C4-2B (cell line): ENCODE data around the gene MSN.
"Not testable (repeated sequence)": the region's sequence is repeated elsewhere in the genome, so short reads cannot be mapped to it uniquely, and the experiment has no call there.

Experiments
- H3K27ac ChIP-seq: fragments of 450-650 bp; 2 replicates; pipeline ENCODE4 v1.5.1; 2017
- CTCF ChIP-seq: fragments of 450-650 bp; conservative IDR thresholded peaks from 2 replicates; pipeline ENCODE4 v1.5.1; 2017; ENCODE audit warnings: mild to moderate bottlenecking
- ZFX ChIP-seq: fragments of 450-650 bp; IDR thresholded peaks from 2 replicates; pipeline ENCODE4 v1.6.1; 2017

The MSN gene

GRCh38 chrX:65752294-65752693, 84.8 kb downstream of the MSN start:
- TF ChIP-seq ZFX (no peak), CTCF (no peak)
- H3K27ac ChIP-seq: no peak overlapping the region

GRCh38 chrX:65755786-65756185, 88.3 kb downstream of the MSN start:
- TF ChIP-seq CTCF (no peak), ZFX (no peak)
- no peak overlapping the region for H3K27ac ChIP-seq

GRCh38 chrX:65757943-65758342, 90.5 kb downstream of the MSN start:
- H3K27ac ChIP-seq: no peak overlapping the region
- TF ChIP-seq CTCF (no peak), ZFX (no peak)

DNA sequence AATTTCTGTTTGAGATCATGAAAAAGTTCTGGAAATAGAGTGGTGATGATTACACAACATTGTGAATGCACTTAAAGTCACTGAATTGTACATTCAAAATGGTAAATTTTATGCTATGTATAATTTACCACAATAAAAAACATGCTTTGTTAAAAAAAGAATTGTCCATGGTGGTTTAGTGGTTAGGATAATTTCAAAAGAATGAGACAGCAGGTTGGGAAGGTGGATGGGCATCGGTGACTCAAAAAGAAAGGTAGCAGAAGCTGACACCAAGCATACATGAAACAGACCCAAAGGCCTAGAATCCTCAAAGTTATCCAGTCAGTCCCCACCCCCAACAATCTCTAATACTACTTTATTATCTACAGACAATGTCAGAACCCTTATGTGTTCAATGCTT, 91.1 kb downstream of the MSN start:
- H3K27ac ChIP-seq: no peak overlapping the region

GRCh38 chrX:65759525-65759924, 92.1 kb downstream of the MSN start:
- not testable (repeated sequence) for H3K27ac ChIP-seq

More for the DNA sequence above, 91.1 kb downstream of the MSN start:
- TF ChIP-seq ZFX: no peak
- no peak for TF ChIP-seq CTCF

GRCh38 chrX:65769564-65770292, 102.3 kb downstream of the MSN start:
- TF ChIP-seq ZFX: no peak
- TF ChIP-seq CTCF: no peak
- H3K27ac ChIP-seq: no peak overlapping the region

DNA sequence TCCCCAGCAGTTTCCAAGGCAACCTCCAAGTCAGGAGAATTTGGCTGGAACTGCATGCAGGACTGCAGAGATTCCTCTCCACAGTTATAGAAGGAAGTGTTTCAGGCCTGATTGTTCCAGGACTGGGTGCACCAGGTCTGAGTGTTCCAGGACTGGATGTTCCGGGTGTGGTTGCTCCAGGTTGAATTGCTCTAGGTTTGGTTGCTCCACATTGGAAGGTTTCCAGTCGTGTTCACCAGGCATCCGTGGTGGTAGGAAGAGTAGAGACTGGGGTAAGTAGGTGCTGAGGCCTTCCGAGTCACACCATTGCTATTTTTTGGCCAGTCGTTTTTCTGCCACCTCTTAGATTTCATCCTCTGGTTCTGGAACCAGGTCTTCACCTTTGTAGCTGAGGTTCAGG, 105.4 kb downstream of the MSN start:
- TF ChIP-seq ZFX (no peak), CTCF (no peak)
- no peak overlapping the region for H3K27ac ChIP-seq

DNA sequence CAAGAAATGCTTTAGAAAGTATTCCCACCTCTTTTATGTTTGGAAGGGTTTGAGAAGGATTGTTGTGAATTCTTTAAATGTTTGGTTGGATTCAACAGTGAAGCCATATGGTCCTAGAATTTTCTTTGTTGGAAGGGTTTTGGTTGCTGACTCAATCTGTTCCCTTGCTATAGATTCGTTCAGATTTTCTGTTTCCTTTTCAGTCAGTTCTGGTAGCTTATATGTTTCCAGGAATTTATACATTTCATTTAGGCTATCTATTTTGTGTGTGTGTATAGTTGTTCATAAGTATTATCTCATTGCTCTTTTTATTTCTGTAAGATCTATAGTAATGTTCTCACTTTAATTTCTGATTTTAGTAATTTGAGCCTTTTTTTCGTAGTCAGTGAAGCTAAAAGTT, 114.4 kb downstream of the MSN start:
- TF ChIP-seq ZFX: no peak
- H3K27ac ChIP-seq: no peak overlapping the region
